Measurements from ENCODE around the gene SCTR. TPM values are rescaled to one million over a fixed set of nuclear protein-coding genes. Genes with fewer than 3 reads are reported as not detected.
A peak's percentile ranks its signal among the peaks of the same experiment; 100 is the strongest.

The SCTR gene
- total and polyA plus RNA-seq, 2 of the 13 experiments (the other 11 are each of a cell fraction or from before 2014, with no cell fraction given) = not detected

GRCh38 chr2:119433636-119434327 lies 90.5 kb downstream of the SCTR start (continued):
- TF ChIP-seq MYC (CRISPR knock-in tag; IDR thresholded peaks at IDR 0.05; ENCODE audit: borderline replicate concordance) (no peak), HMGA1 (CRISPR knock-in tag; conservative IDR thresholded peaks at IDR 0.05) (no peak), ZFP36 (IDR thresholded peaks at IDR 0.05; ENCODE audit: borderline replicate concordance, low read depth, low read length, partially characterized antibody) (no peak), ZSCAN22 (CRISPR knock-in tag; IDR thresholded peaks at IDR 0.05) (peak; percentile 54; the same call in 1 of the 2 replicates), BORCS8-MEF2B (CRISPR knock-in tag; IDR thresholded peaks at IDR 0.05) (no peak), JUNB (CRISPR knock-in tag; IDR thresholded peaks at IDR 0.05; ENCODE audit: borderline replicate concordance) (no peak), ZNF460 (CRISPR knock-in tag; IDR thresholded peaks at IDR 0.05; ENCODE audit: borderline replicate concordance) (no peak), ZBTB42 (CRISPR knock-in tag; IDR thresholded peaks at IDR 0.05) (no peak), RFX5 (IDR thresholded peaks at IDR 0.05; ENCODE audit: low read depth, low read length) (no peak), TRIM24 (CRISPR knock-in tag; IDR thresholded peaks at IDR 0.05) (no peak), ZNF512B (CRISPR knock-in tag; IDR thresholded peaks at IDR 0.05; ENCODE audit: borderline replicate concordance) (no peak), ZBTB20 (CRISPR knock-in tag; IDR thresholded peaks at IDR 0.05; ENCODE audit: borderline replicate concordance, low read depth) (no peak), ZNF567 (CRISPR knock-in tag; IDR thresholded peaks at IDR 0.05; ENCODE audit: borderline replicate concordance) (no peak), CHD2 (IDR thresholded peaks at IDR 0.05; ENCODE audit: low read depth, low read length) (no peak), IRF9 (CRISPR knock-in tag; IDR thresholded peaks at IDR 0.05; ENCODE audit: borderline replicate concordance) (peak; percentile 52; the same call in 1 of the 2 replicates), NR1H2 (CRISPR knock-in tag; IDR thresholded peaks at IDR 0.05; ENCODE audit: borderline replicate concordance, low read depth) (no peak), NCOR1 (IDR thresholded peaks at IDR 0.05; ENCODE audit: borderline replicate concordance, low read length) (peak; percentile 72), ZNF382 (CRISPR knock-in tag; IDR thresholded peaks at IDR 0.05; ENCODE audit: borderline replicate concordance) (no peak), HDAC2 (CRISPR knock-in tag; IDR thresholded peaks at IDR 0.05) (peak; percentile 55; the same call in 1 of the 2 replicates), RBFOX2 (IDR thresholded peaks at IDR 0.05; ENCODE audit: low read depth, low read length) (peak; percentile 38; the same call in 1 of the 2 replicates), ZSCAN29 (CRISPR knock-in tag; conservative IDR thresholded peaks at IDR 0.05) (no peak; the same call in 1 of the 2 replicates), U2AF1 (optimal IDR thresholded peaks at IDR 0.05; ENCODE audit: low read depth, low read length) (no peak), ZNF790 (CRISPR knock-in tag; IDR thresholded peaks at IDR 0.05; ENCODE audit: borderline replicate concordance) (no peak), KLF11 (CRISPR knock-in tag; IDR thresholded peaks at IDR 0.05) (no peak), ZNF737 (CRISPR knock-in tag; IDR thresholded peaks at IDR 0.05; ENCODE audit: borderline replicate concordance) (no peak), ZFAT (CRISPR knock-in tag; conservative IDR thresholded peaks at IDR 0.05) (no peak), ZNF564 (CRISPR knock-in tag; IDR thresholded peaks at IDR 0.05) (no peak), NR2F6 (IDR thresholded peaks at IDR 0.05) (peak; percentile 78), NR2F6 (CRISPR knock-in tag; IDR thresholded peaks at IDR 0.05) (peak; percentile 89)
